Fibroblast of the aortic adventitia (primary cell): ENCODE data around the gene CD2. TPM values are rescaled to one million over a fixed set of nuclear protein-coding genes. Genes with fewer than 3 reads are reported as not detected.

Source experiments
- DNase-seq: peaks from one replicate; pipeline ENCODE4 v3.0.0-alpha.2; 2010; ENCODE audit warnings: low read depth
- H3K4me3 ChIP-seq: 2 replicates; pipeline ENCODE4 v1.5.1; 2011; ENCODE audit warnings: low read depth, mild to moderate bottlenecking, control low read depth, low read length, moderate library complexity
- CTCF ChIP-seq: IDR thresholded peaks from 2 replicates; pipeline ENCODE4 v1.5.1; 2011; ENCODE audit warnings: mild to moderate bottlenecking, low read length, control low read depth, inconsistent platforms; ENCODE audit not compliant: insufficient read depth
- total RNA-seq: library from RNA; depleted of rRNA; stranded (reverse); fragments of >200 nt; gene quantifications from 2 replicates; pipeline ENCODE4 v1.2.3, GENCODE V29; 2012; ENCODE audit warnings: low replicate concordance

CD2 gene
- total RNA-seq, 1 donor = not detected

- DNase-seq = no peak
- H3K4me3 ChIP-seq = no peak overlapping the region
- TF ChIP-seq CTCF = peak; percentile 44
Measured at GRCh38 chr1:116763787-116764465, 9.7 kb downstream of the CD2 start.

GRCh38 chr1:116764466-116764898, 10.3 kb downstream of the CD2 start:
- H3K4me3 ChIP-seq = no peak overlapping the region
- no peak for TF ChIP-seq CTCF
- no peak for DNase-seq

GRCh38 chr1:116764906-116765862, 11.0 kb downstream of the CD2 start:
- DNase-seq = no peak
- no peak for TF ChIP-seq CTCF
- no peak overlapping the region for H3K4me3 ChIP-seq

GRCh38 chr1:116765962-116766361, 11.7 kb downstream of the CD2 start:
- peak; percentile 50 for DNase-seq
- no peak overlapping the region for H3K4me3 ChIP-seq
- no peak for TF ChIP-seq CTCF

- TF ChIP-seq CTCF = no peak
- no peak overlapping the region for H3K4me3 ChIP-seq
- DNase-seq = no peak
Measured at GRCh38 chr1:116766616-116767469, 12.6 kb downstream of the CD2 start.

GRCh38 chr1:116767782-116768382, 13.7 kb downstream of the CD2 start:
- DNase-seq = no peak
- H3K4me3 ChIP-seq = no peak overlapping the region
- no peak for TF ChIP-seq CTCF
